IPS-NIHi7 (cell line): ENCODE measurements around the gene KPNA4.
"Not testable (repeated sequence)": the region's sequence is repeated elsewhere in the genome, so short reads cannot be mapped to it uniquely, and the experiment has no call there.

Experiments used
- DNase-seq: peaks from one replicate; pipeline ENCODE4 v3.0.0; 2012; ENCODE audit warnings: mixed read lengths; ENCODE audit errors: extremely low spot score

Gene KPNA4

GRCh38 chr3:160486459-160486869 lies 78.9 kb downstream of the KPNA4 start:
- DNase-seq, result no peak

DNA sequence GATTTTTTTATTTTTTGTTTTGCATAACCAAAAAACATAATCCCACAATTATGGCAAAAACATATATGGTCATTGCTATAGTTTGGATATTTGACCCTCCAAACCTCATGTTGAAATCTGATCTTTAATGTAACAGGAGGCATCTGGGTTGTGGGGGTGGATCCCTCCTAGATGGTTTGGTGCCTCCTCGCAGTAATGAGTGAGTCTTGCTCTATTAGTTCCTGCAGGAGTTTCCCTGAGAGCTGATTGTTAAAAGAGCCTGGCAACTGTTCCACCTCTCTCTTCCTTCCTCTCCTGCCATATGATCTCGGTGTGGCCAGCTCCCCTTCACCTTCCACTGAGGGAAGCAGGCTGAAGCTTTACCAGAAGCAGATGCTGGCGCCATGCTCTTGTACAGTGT lies 82.6 kb downstream of the KPNA4 start:
- DNase-seq, result no peak

DNA sequence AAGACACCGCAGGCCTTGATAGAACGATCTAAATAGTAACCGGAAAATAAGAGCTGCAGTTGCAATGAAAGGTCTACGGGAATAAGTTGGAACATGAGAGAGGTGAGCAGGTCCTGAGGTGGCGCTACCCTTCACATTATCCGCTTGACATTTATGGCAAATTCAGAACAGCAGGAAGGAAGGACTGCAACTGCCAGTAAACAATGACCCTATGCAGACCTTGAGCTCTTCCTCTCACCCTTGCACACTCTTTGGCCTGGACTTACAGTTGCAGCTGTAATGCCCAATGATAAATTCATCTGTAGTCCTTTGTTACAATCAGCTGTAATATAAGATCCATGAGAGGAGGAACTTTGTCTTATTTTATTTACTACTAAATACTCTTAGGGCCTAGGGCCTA lies 83.5 kb downstream of the KPNA4 start:
- no peak for DNase-seq

DNA sequence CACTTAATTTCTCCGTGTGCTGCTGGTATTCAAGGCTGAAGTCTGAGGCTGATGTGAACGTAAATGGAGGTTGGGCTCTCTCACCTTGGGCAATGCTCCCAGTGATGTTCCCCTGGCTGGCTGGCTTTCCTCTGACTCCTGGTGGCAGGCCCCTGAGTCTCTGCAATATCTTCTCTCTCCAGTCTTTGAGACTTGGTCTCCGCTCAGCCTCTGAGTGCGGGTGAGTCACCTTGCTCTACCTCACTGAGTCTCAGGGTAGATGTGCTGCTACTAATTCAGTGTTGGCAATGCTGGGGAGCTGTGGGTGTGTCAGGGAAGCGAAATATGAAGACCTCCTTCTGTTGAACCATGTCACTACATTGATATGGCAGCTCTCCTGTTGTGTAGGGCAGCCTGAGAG lies 84.4 kb downstream of the KPNA4 start:
- no peak for DNase-seq

DNA sequence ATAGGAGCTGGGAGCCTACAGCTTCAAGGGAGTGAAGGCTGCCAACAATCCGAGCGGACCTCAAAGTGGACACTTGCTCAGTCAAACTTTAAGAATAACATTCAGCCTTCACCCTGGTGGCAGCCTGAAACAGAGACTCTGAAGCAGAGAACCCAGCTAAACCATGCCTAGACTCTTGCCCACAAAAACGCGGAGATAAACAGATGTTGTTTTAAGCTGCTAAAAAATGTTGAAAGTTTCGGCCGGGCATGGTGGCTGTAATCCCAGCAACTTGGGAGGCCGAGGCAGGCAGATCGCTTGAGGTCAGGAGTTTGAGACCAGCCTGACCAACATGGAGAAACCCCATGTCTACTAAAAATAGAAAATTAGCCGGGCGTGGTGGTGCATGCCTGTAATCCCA lies 86.0 kb downstream of the KPNA4 start:
- no peak for DNase-seq

DNA sequence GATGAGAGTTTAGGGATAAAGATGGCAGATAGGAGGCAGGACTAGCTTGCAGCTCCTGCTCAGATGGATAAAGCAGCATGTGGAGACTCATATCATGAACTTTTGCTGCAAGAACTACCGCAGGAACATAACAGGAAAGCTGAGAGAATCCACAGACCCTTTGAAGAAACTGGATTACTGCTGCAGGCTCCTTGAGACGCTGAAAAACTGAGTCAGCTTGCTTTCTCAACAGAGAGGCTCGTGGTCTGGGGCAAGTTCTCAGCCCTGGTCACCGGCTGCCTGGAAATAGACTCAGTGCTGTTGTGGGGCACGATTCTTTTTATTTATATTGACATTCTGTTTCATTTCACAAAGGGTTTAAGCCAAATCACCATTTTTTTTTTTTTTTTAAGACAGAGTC lies 87.0 kb downstream of the KPNA4 start:
- DNase-seq, result no peak

DNA sequence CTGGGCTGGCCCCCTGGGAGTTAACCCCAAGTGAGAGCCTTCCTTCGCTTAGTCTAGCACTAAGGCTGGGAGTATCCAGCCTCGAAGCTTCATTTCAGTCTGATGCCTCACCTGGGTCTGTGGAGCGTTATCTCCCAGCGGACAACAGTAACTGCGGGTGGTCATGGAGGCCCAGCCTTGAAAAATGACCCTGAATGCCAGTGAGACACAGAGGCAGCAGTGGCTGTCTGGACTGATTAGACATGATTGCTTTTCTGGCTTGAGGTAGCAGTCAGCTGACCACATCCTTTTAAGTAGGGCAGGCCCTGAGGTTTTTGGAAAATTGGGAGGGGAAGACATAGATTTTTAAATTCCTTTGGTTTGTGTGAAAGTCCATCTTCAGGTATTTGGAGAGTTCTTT lies 87.6 kb downstream of the KPNA4 start:
- no peak for DNase-seq

DNA sequence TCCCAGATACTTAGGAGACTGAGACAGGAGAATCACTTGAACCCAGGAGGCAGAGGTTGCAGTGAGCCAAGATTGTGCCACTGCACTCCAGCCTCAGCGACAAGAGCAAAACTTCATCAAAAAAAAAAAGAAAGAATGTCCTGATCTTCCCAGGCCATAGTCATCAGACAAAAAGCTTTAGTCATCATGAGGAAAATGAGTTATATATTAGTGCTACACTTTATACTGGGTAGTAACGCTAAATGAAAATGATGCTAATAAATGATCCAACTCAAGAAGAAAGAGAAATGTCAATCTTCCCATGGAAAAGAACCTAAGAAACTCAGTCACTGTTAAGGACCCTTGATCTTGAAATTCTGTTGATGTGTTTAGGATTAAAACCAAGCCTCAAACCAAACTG lies 89.5 kb downstream of the KPNA4 start:
- no peak for DNase-seq

- DNase-seq, result no peak
Measured at GRCh38 chr3:160475153-160475552, 90.2 kb downstream of the KPNA4 start.

GRCh38 chr3:160474416-160474838 lies 90.9 kb downstream of the KPNA4 start:
- no peak for DNase-seq

DNA sequence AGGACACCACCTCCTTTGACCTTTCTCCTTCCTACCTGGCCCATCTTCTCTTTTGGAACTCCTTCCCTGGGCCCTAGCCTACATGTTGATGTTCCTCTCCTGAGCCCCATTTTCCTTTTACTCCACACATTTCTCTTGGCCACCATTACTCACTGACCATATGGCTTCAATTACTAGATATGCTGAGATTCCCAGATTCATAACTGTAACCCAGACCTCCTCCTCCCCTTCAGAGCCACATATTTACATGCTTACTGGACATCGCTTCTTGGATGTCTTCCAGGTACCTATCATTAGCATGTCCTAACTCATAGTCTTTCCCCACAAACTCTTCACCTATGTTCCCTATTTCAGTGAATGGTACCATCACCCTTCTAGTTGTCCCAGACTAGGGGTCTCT lies 91.4 kb downstream of the KPNA4 start:
- DNase-seq, result no peak

DNA sequence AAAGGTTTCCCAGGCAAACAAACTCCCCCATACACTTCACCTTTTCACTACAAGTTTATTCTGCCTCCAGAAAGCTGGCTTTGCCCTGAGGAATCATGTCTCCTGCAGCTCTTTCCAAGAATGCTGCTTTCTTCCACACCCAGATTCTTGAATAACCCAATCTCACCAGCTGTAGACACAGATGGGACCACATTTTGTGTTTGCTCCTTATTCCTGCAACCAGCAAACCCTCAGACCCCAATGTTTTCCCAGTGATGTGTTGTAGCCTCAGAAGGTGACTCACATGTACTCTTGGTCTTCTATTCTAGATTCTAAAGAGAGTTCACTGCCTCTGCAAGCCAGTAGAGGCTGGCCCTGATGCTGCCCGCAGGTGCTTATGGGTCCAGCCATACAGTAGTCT lies 92.2 kb downstream of the KPNA4 start:
- no peak for DNase-seq

- DNase-seq, result no peak
Measured at GRCh38 chr3:160472344-160472743, 93.0 kb downstream of the KPNA4 start.

DNA sequence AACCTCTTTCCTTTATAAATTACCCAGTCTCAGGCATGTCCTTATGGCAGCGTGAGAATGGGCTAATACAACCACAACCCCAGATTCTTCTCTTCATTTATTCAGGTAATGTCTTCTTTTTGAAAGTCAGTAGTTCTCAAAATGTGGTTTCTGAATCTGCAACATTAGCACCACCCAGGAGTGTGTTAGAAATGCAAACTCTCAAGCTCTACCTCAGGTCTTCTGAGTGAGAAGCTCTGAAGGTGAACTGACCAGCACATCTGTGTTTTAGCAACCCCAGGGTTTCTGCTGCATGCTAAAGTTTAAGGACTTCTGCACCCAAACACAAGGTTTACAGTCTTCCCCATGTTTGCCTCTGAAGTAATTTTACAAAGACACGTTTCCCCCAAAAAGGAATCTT lies 93.5 kb downstream of the KPNA4 start:
- no peak for DNase-seq

- no peak for DNase-seq
Measured at GRCh38 chr3:160470181-160470580, 95.2 kb downstream of the KPNA4 start.

- DNase-seq, result no peak
Measured at GRCh38 chr3:160464971-160465370, 100.4 kb downstream of the KPNA4 start.

DNA sequence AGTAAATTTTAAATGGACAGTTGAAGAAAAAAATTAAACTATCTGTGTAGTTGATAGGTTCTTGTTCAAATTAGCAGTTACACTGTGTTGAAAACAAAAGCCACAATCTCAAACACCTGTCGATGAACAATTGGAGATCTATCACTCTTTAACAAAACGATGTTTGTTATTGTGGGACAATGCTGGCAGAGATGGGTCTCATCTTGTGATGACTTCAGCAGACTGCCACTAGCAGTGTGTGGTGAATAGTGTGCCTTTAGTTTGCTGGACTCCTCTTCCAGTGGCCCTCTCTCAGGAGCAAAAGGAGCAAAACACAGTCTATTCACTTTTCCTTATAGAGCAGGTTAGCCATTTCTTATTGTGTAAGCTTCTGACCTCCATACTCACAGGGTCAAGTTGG lies 101.0 kb downstream of the KPNA4 start:
- DNase-seq, result no peak

- DNase-seq, result no peak
Measured at GRCh38 chr3:160460033-160460432, 105.3 kb downstream of the KPNA4 start.

DNA sequence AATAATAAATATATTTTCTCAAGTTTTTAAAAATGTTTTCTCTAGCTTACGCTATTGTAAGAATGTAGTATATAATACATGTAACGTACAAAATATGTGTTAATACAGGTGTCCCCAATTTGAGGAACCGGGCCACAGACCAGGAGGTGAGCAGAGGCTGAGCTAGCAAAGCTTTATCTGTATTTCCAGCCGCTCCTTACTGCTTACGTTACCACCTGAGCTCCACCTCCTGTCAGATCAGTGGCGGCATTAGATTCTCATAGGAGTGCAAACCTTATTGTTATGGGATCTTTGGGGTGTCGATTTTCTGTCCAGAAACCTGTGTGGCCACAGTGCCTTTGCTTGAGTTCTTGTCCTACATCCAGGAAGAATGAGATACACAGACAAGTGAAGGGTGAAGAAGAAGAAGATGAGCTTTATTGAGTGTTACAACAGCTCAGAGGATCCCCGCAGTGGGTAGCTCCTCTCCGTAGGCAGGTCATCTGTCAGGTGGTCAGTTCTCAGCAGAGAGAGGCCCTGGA lies 105.9 kb downstream of the KPNA4 start:
- no peak for DNase-seq

- DNase-seq, result no peak
Measured at GRCh38 chr3:160458151-160458550, 107.2 kb downstream of the KPNA4 start.

- DNase-seq, result no peak
Measured at GRCh38 chr3:160455846-160456245, 109.5 kb downstream of the KPNA4 start.

DNA sequence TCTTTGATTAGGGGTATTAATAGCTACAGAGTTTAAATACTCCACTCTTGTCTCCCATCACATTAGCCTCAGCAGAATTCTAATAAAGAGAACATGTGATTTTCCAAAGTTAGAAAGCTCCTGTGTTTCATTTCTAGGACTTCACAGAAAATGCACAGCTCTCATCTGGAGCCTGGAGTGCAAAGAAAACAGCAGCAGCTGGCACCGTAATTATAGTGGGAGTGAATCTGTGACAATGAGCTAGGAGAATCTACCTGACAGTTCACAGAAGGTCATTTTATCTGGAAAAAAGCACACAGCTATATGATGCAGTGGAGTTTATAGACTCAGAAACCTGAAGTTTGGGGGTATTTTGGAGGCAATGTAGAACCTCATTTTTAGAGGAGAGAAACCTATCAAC lies 110.4 kb downstream of the KPNA4 start:
- DNase-seq, result no peak

DNA sequence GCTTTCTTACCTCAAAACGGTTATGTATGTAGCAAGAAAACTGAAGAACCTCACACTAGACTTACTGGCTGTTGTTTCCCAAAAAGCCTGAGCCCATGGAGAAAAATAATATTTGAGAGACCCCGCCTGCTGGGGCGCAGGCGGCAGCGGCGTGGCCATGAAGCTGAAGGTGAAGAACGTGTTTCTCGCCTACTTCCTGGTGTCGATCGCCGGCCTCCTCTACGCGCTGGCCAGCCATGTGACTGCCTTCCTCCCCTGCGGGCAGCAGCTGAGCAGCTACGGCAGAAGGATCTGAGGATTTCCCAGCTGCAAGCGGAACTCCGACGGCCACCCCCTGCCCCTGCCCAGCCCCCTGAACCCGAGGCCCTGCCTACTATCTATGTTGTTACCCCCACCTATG lies 113.1 kb downstream of the KPNA4 start:
- not testable (repeated sequence) for DNase-seq

DNA sequence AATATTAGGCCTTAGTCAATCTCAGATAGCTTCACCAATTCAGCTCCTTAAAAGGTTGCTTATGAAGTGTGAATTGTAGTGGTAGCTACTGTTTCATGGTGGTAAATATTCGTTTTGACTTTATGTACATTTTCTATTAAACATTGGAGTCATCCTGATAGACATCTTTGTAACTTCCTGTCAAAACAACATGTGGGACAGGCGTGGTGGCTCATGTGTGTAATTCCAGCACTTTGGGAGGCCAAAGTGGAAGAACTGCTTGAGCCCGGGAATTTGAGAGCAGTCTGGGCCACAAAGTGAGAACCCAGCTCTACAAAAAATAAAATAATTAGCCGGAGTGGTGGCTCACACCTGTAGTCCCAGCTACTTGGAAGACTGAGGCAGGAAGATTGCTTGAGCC lies 113.8 kb downstream of the KPNA4 start:
- no peak for DNase-seq

GRCh38 chr3:160450846-160451245 lies 114.5 kb downstream of the KPNA4 start:
- no peak for DNase-seq
